ENCODE results near the gene HADH. TPM values are rescaled to one million over a fixed set of nuclear protein-coding genes. Genes with fewer than 3 reads are reported as not detected.
"Not testable (repeated sequence)": the region's sequence is repeated elsewhere in the genome, so short reads cannot be mapped to it uniquely, and the experiment has no call there.

Gene HADH
- total RNA-seq, 4 donors from 2014 or later: 26.8 to 46.5 (median 38.1) TPM

DNA sequence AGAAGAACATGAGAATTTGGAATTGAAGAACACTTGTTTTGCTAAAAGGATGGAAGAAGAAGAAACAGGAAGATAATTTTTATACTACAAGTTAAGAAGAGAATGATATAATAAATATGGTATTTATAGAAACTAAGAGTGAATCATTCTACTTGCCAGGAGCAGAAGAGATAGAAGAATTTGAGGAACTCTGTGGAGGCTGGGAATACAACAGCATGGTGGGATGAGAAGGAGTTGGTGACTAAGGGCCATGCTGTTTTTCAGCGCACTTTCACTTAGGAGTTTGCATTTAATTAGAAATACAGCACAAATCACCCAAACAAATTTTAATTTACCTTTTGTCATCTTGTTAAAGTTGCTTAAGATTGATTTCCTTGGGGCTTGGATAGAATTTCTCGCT is 20.5 kb downstream of the HADH start:
- peaks cover 0 to 47% (median 0%) of the 10 kb centered on the region in 3 donors for H3K36me3 ChIP-seq
- no peaks in the 10 kb centered on the region for H3K9me3 ChIP-seq
- 82 to 85% methylated on average over 2 of the region's 2 CpGs for WGBS, 2 donors
- H3K4me3 ChIP-seq: no peak overlapping the region
- no peak for DNase-seq
- H3K27me3 ChIP-seq: no peaks in the 10 kb centered on the region
- H3K27ac ChIP-seq: no peak overlapping the region
- no peak for TF ChIP-seq POLR2A (IDR thresholded peaks at IDR 0.05)
- TF ChIP-seq, protein P1, sequence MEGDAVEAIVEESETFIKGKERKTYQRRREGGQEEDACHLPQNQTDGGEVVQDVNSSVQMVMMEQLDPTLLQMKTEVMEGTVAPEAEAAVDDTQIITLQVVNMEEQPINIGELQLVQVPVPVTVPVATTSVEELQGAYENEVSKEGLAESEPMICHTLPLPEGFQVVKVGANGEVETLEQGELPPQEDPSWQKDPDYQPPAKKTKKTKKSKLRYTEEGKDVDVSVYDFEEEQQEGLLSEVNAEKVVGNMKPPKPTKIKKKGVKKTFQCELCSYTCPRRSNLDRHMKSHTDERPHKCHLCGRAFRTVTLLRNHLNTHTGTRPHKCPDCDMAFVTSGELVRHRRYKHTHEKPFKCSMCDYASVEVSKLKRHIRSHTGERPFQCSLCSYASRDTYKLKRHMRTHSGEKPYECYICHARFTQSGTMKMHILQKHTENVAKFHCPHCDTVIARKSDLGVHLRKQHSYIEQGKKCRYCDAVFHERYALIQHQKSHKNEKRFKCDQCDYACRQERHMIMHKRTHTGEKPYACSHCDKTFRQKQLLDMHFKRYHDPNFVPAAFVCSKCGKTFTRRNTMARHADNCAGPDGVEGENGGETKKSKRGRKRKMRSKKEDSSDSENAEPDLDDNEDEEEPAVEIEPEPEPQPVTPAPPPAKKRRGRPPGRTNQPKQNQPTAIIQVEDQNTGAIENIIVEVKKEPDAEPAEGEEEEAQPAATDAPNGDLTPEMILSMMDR (IDR thresholded peaks at IDR 0.05): no peak
- intact Hi-C loops (cut with DNase I): no loop called here
- peaks cover 0 to 24% (median 0%) of the 10 kb centered on the region in 3 donors for H3K4me1 ChIP-seq

DNA sequence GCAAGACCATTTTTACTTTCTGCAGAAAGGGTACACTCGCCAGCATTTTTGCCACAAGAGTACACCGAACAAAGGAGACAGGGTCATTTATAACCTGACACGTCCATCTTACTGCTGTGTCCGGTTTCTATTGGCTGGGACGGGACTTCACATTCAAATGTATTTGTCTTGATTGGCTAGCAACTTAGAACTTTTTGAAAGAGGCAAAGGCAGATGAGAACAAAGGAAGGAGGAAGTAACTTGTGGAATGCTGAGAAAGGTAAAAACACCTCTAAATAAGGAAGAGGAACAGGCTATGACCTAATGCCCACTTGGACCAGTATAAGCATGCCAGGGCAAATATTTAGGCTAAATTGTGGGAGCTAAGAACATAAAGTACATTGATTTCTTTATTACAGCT is 22.7 kb downstream of the HADH start:
- 86 to 94% methylated on average over 5 of the region's 5 CpGs for WGBS, 2 donors
- not testable (repeated sequence) for DNase-seq

DNA sequence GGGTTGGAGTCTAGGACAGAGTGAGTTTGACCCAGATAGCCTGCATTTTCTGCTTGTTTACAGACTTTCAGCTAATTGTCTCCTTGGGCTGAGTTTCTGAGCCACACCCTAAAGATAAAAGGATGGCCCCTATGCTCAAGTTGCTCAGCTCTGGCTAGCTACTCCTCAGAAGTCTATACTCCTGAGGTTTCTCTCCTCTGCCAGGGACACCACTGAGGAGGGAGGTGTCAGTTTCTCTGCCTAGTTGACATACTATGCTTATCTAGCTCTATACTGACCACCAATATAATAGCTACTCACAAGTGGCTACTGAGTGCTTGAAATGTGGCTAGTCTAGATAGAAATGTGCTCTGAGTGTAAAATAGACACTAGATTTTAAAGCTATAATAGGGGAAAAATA is 23.6 kb downstream of the HADH start:
- H3K27ac ChIP-seq: no peak overlapping the region
- H3K9me3 ChIP-seq: no peaks in the 10 kb centered on the region
- H3K4me1 ChIP-seq: peaks cover 0 to 9% (median 0%) of the 10 kb centered on the region in 3 donors
- H3K4me3 ChIP-seq: no peak overlapping the region
- TF ChIP-seq POLR2A (IDR thresholded peaks at IDR 0.05): no peak
- TF ChIP-seq, protein P1 (IDR thresholded peaks at IDR 0.05): no peak
- H3K36me3 ChIP-seq: peaks cover 0 to 76% (median 9%) of the 10 kb centered on the region in 3 donors
- no peak for DNase-seq
- intact Hi-C loops (cut with DNase I): no loop called here
- H3K27me3 ChIP-seq: no peaks in the 10 kb centered on the region

More for the DNA sequence above, 22.7 kb downstream of the HADH start:
- intact Hi-C loops (cut with DNase I); H3K27me3 ChIP-seq; H3K27ac ChIP-seq; H3K9me3 ChIP-seq; H3K4me3 ChIP-seq: not testable (repeated sequence)
- H3K36me3 ChIP-seq: peaks cover 0 to 69% (median 9%) of the 10 kb centered on the region in 3 donors
- H3K4me1 ChIP-seq: peaks cover 0 to 18% (median 0%) of the 10 kb centered on the region in 3 donors

DNA sequence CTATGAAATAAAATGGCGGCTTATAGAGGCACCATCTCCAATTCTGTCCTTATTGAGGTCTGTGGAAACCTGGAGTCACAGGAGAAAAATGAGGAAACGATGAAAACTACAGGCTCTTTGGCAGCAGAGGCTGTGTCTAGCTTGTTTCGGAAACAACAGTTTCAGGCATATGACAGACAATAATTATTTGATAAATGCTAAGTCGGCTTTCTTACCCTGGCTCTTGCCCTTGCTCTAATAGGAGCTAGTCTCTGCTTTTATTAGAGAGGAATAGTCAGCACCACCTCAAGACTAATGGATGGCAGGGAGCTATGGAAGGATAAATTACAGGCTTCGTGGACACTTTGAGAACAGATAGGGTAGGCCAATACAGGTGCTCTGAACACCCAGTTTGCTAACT is 24.3 kb downstream of the HADH start:
- Histone ChIP-seq H3K4me3 (no peak overlapping the region), H3K36me3 (peaks cover 0 to 76% (median 9%) of the 10 kb centered on the region in 3 donors), H3K4me1 (peaks cover 0 to 3% (median 0%) of the 10 kb centered on the region in 3 donors), H3K9me3 (no peaks in the 10 kb centered on the region), H3K27ac (no peak overlapping the region), H3K27me3 (no peaks in the 10 kb centered on the region)
- DNase-seq: no peak
- TF ChIP-seq, protein P1 (IDR thresholded peaks at IDR 0.05): no peak
- no peak for TF ChIP-seq POLR2A (IDR thresholded peaks at IDR 0.05)
- WGBS, 2 donors: 93 to 95% methylated on average over 5 of the region's 5 CpGs
- intact Hi-C loops (cut with DNase I): no loop called here

DNA sequence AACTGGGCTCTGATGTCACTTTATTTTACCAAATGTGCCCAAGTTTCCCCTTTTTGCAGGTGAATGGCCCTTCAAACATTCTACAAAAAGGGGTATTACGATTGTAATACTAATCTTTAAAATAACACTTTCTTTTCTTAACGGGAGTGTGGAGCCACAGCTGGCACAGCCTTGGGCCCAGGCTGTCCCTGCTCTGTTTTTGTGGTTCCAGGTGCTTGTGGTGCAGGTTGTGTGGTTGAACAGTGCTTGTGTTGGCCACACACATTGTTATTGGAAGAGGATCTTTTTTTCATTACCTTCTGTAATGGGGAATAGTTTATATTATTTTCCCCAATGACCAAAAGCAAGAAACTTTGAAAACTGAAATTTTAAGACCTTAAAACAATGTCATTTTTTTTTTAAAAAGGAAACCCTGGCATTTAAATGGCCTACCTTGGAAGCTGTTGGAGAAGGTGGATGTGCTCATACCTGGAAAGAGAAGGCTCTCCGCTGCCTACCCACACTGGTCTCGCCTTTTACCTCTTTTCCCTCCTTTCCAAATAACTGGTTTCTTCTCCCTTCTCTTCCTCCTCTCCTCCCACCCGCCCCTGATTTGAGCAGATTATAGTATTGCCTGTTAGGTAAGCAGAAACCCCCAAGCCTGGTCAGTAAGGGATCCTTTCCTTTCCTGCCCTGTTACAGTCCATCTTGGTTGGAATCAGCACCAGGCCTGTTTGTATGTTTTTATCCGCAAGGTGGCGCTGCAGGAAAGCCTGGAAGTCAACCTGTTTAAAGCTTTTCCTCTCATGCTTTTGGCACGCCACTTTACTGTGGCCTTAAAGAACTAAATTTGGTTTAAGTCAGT is 28.6 kb downstream of the HADH start:
- H3K27me3 ChIP-seq: no peaks in the 10 kb centered on the region
- intact Hi-C loops (cut with DNase I): loop anchor here (5.0 kb wide), 1 partner anchor 554 kb away; no protein-coding TSS in a partner anchor
- no peaks in the 10 kb centered on the region for H3K4me1 ChIP-seq
- H3K36me3 ChIP-seq: peaks cover 0 to 88% (median 9%) of the 10 kb centered on the region in 3 donors
- no peak overlapping the region for H3K27ac ChIP-seq
- DNase-seq: no peak
- H3K9me3 ChIP-seq: no peaks in the 10 kb centered on the region
- H3K4me3 ChIP-seq: no peak overlapping the region
- no peak for TF ChIP-seq POLR2A (IDR thresholded peaks at IDR 0.05)
- TF ChIP-seq, protein P1 (IDR thresholded peaks at IDR 0.05): peak; percentile 71 to 91 (median 82)
- WGBS, 2 donors: 34 to 38% methylated on average over 8 of the region's 8 CpGs

All from esophagus squamous epithelium (tissue), 5 donors.